Measurements from ENCODE around the gene TMED10. TPM values are rescaled to one million over a fixed set of nuclear protein-coding genes. Genes with fewer than 3 reads are reported as not detected.
A peak's percentile ranks its signal among the peaks of the same experiment; 100 is the strongest.

The TMED10 gene
- total RNA-seq, 1 donor from 2014 or later: 390 TPM

DNA sequence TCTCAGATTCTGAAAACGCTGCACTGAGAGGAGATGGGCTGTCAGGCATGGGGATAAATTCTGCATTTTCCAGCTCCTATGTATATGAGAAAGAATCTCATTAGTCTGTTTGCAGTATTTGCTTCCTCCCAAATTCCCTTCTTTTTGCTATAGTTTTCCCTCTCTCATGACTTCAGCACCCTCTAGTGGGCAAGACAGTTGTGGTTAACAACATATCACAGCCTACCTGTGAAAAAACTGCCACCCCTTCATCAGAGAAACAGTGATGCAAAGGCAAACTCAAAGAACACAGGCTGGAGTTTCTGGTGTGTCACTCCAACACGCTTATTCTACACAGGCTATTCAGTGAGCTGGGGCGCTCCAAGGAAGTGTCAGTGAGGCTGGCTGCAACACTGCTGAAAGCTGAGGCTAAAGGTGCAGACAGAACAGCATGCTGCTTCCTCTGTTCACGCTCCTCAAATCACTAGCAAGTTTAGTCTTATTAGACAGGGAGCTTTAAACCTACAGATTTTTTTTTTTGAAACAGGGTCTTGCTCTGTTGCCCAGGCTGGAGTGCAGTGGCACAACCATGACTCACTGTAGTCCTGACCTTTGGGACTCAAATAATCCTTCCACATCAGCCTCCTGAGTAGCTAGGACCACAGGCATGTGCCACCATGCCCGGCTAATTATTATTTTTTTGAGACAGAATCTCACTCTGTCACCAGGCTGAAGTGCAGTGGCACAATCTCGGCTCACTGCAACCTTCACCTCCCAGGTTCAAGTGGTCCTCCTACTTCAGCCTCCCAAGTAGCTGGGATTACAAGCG lies 87.6 kb downstream of the TMED10 start:
- DNase-seq (ENCODE audit: low spot score): peak; percentile 51

DNA sequence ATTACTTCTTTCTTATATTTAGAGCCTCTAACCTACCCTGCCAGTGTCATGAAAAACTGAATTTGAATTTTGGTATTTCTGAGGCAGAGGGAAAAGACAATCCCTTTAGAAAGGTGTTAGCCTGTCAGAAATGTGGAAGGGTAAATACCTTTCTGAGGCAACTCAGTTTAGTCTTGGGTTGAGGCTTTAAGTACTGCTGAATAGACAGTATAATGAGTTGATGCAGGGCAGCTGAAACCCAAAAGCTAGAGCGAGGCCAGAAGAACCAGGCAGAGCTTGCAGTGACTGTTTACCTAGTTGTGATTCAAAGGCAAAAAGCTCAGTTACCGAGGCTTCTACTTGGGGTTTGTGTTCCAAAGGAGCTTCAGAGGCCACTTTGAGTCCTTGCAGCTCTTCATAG lies 88.3 kb downstream of the TMED10 start:
- DNase-seq (ENCODE audit: low spot score): no peak

DNA sequence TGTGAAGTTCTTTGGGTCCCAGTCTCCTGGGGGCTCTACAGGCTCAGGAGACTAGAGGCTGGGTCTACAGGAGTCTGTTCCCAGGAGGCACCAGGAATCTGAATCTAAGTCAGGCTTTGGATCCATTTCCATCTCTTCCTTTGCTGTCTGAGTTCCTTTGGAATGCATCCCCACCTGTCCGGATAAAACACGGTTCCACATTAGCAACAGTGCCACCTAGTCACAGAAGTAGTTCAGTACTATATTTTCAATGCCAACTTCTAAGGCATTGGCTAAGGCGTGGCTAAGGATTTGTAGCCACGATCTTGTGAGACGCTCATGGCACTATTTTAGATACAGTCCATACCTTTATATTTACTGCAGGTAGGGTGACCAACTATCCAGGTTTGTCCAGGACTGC lies 91.9 kb downstream of the TMED10 start:
- DNase-seq (ENCODE audit: low spot score): no peak

GRCh38 chr14:75083271-75083670 lies 93.1 kb downstream of the TMED10 start:
- no peak for DNase-seq (ENCODE audit: low spot score)

DNA sequence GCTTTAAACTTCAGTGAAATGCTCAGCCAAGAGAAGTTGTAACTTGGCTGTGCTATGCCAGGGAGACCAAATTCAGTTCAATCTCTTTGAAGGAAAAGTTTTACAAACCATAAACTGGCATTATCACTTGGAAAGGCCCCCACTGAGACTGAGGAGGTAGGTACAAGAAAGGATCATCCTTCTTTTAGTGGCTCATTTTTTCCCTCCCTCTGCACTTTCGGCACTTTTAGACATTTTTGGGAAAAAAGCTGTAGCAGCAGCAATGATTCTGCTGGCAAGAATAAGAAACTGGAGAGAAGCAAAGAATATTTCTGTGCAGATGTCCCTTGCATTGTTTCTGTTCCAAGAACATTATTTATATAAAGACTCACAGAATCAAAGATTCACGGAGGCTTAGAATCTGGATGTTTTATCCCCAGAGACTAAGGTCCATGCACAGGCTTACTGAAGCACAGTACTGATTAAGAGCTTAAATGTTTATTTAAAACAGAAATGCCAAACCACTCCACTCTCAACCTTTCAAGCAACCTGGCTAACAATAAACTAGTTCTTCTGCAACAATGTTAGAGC lies 94.7 kb downstream of the TMED10 start:
- DNase-seq (ENCODE audit: low spot score): no peak

Other genes with a start within 250 kb of the TMED10 start
- gene PGF, start 221.0 kb downstream of the TMED10 start, total RNA-seq: 4.6 TPM
- 51.7 TPM for gene EIF2B2, start 173.7 kb downstream of the TMED10 start, total RNA-seq
- 33.2 TPM for gene MLH3, start 125.1 kb downstream of the TMED10 start, total RNA-seq
- gene ACYP1, start 112.6 kb downstream of the TMED10 start, total RNA-seq: 16.5 TPM
- gene ZC2HC1C, start 107.0 kb downstream of the TMED10 start, total RNA-seq: 3.9 TPM
- 119 TPM for gene NEK9, start 49.6 kb downstream of the TMED10 start, total RNA-seq
- 165 TPM for gene FOS, start 102.2 kb upstream of the TMED10 start, total RNA-seq